ENCODE data around the gene DYNC1LI2.

DNA sequence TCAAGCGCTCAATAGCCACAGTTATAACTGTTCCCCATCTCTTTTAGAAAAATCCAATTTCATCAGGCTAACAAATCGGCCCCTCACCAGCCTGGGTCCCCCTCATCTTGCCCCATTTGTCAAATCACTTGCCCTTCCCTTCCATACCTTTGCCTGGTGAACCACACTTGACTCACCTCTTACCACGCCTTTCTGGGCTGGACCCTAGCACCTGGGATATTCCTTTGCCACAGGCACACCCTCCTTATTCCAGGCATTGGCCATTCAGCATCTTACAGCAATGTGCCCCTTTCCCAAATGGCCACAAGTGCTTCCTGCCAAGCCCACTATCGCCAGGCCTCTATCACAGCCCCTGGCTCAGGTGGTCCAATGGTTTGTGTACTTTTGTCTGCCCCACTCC lies 69.7 kb downstream of the DYNC1LI2 start:
- TF ChIP-seq, protein P1, sequence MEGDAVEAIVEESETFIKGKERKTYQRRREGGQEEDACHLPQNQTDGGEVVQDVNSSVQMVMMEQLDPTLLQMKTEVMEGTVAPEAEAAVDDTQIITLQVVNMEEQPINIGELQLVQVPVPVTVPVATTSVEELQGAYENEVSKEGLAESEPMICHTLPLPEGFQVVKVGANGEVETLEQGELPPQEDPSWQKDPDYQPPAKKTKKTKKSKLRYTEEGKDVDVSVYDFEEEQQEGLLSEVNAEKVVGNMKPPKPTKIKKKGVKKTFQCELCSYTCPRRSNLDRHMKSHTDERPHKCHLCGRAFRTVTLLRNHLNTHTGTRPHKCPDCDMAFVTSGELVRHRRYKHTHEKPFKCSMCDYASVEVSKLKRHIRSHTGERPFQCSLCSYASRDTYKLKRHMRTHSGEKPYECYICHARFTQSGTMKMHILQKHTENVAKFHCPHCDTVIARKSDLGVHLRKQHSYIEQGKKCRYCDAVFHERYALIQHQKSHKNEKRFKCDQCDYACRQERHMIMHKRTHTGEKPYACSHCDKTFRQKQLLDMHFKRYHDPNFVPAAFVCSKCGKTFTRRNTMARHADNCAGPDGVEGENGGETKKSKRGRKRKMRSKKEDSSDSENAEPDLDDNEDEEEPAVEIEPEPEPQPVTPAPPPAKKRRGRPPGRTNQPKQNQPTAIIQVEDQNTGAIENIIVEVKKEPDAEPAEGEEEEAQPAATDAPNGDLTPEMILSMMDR (IDR thresholded peaks at IDR 0.05; ENCODE audit: control extremely low read depth in 1 of 3, insufficient read depth in 1 of 3, low read depth in 1 of 3, low read length in 3 of 3): no peak
- TF ChIP-seq ASH2L (IDR thresholded peaks at IDR 0.05; ENCODE audit: low read length) (no peak), TAF7 (optimal IDR thresholded peaks at IDR 0.05; ENCODE audit: borderline replicate concordance, low read depth, low read length) (no peak), CREB1 (IDR thresholded peaks at IDR 0.05) (no peak), POLR2A (IDR thresholded peaks at IDR 0.05; ENCODE audit: control extremely low read depth in 1 of 2, low read depth in 2 of 2, low read length in 2 of 2) (no peak), POLR2AphosphoS5 (IDR thresholded peaks at IDR 0.05; ENCODE audit: low read depth, low read length) (no peak), KDM4A (IDR thresholded peaks at IDR 0.05; ENCODE audit: low read depth, low read length, severe bottlenecking) (no peak), YY1 (IDR thresholded peaks at IDR 0.05; ENCODE audit: low read depth, low read length) (no peak), EZH2 (IDR thresholded peaks at IDR 0.05; ENCODE audit: low read depth, low read length, severe bottlenecking) (no peak), CHD2 (IDR thresholded peaks at IDR 0.05; ENCODE audit: low read length) (no peak)
